IPS-20b (cell line): ENCODE data around the gene PIK3R2.

Experiments used
- H3K27ac ChIP-seq: one replicate; pipeline ENCODE4 v1.5.1; 2013; ENCODE audit warnings: low read length
- H3K27me3 ChIP-seq: 2 replicates; pipeline ENCODE4 v1.6.1; 2013; ENCODE audit warnings: mild to moderate bottlenecking, low read length, inconsistent platforms; ENCODE audit not compliant: insufficient read depth
- H3K36me3 ChIP-seq: 2 replicates; pipeline ENCODE4 v1.6.1; 2013; ENCODE audit warnings: low read depth, mild to moderate bottlenecking, inconsistent platforms, low read length, moderate library complexity; ENCODE audit not compliant: insufficient read depth
- H3K4me1 ChIP-seq: 2 replicates; pipeline ENCODE4 v1.6.1; 2013; ENCODE audit warnings: mild to moderate bottlenecking, control low read depth, inconsistent platforms, low read length, moderate library complexity; ENCODE audit not compliant: insufficient read depth
- H3K4me3 ChIP-seq: 2 replicates; pipeline ENCODE4 v1.5.1; 2013; ENCODE audit warnings: mild to moderate bottlenecking, low read length, inconsistent platforms
- H3K9ac ChIP-seq: 2 replicates; pipeline ENCODE4 v1.6.1; 2013; ENCODE audit warnings: low read depth, mild to moderate bottlenecking, inconsistent platforms, low read length, moderate library complexity
- H3K9me3 ChIP-seq: 2 replicates; pipeline ENCODE4 v1.6.1; 2013; ENCODE audit warnings: mild to moderate bottlenecking, low read depth, low read length, inconsistent platforms; ENCODE audit not compliant: insufficient read depth

The PIK3R2 gene

DNA sequence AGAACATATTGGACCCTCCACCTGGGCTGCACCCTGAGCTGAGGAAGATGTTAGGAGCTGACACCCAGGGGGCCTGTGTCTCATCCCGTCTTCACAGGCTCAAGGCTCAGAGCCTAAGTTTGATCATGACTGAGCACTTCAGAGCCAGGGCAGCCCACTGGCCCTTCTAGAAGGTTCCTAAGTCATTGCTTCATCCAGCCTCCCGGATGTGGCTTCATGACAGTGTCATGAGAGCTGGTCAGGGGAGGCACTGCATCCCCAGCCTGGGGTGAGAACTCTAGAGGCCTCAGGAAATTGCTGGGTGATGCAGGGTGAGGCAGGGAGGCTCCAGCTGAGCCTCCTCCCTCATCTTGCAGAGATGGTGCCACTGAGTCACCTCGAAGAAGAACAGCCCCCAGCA, 24.9 kb upstream of the PIK3R2 start:
- Histone ChIP-seq H3K4me1 (no peaks in the 10 kb centered on the region), H3K4me3 (no peak overlapping the region), H3K36me3 (peaks cover 36% of the 10 kb centered on the region), H3K27me3 (no peaks in the 10 kb centered on the region), H3K9me3 (no peaks in the 10 kb centered on the region), H3K9ac (no peak overlapping the region), H3K27ac (no peak overlapping the region)

DNA sequence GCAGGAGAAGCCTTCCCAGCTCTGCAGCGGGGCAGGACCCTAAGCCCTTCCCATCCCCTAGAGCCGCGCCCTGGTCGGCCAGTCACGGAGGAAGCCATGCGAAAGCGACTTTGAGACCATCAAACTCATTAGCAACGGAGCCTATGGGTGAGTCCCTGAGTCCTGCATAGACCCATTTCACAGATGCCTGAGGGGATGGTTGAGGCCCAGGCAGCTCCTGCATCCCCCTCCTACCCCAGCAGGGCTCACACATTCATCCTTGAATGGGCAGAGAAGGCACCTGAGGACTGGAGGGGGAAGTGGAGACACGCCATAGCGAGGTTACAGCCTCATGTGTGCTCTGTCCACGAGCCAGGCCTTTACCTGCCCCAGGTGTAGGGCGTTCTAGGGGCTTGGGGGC, 24.2 kb upstream of the PIK3R2 start:
- peaks cover 31% of the 10 kb centered on the region for H3K36me3 ChIP-seq
- H3K27me3 ChIP-seq, result no peaks in the 10 kb centered on the region
- H3K4me3 ChIP-seq, result no peak overlapping the region
- H3K9ac ChIP-seq, result no peak overlapping the region
- H3K4me1 ChIP-seq, result no peaks in the 10 kb centered on the region
- H3K9me3 ChIP-seq, result no peaks in the 10 kb centered on the region
- no peak overlapping the region for H3K27ac ChIP-seq

DNA sequence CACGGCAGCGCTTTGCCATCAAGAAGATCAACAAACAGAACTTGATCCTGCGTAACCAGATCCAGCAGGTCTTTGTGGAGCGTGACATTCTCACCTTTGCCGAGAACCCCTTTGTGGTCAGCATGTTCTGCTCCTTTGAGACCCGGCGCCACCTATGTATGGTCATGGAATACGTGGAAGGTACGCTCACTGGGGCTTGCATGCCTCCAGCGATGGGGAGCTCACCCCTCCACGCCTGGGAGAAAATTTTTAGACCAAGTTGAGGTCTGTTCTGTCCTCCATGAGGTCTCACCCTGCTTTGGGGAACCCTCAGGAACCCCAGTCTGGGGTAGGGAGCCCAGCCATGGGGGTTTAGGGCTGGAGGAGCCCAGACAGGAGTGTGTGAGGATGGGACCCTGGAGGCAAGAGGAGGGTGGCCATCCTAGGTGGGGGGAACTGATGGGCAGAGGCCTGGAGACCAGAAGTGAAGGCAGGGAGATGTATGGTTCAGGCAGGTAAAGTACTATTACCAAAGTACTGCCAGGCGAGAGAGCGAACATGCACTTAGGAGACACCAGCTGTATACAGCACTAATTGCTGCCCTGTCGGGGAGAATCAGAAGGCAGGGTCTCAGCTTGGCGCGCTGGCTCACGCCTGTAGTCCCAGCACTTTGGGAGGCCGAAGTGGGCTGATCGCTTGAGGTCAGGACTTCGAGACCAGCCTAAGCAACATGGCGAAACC, 22.3 kb upstream of the PIK3R2 start:
- no peak overlapping the region for H3K4me3 ChIP-seq
- no peaks in the 10 kb centered on the region for H3K27me3 ChIP-seq
- H3K9me3 ChIP-seq, result no peaks in the 10 kb centered on the region
- H3K36me3 ChIP-seq, result peaks cover 24% of the 10 kb centered on the region
- no peak overlapping the region for H3K9ac ChIP-seq
- no peaks in the 10 kb centered on the region for H3K4me1 ChIP-seq
- H3K27ac ChIP-seq, result no peak overlapping the region

DNA sequence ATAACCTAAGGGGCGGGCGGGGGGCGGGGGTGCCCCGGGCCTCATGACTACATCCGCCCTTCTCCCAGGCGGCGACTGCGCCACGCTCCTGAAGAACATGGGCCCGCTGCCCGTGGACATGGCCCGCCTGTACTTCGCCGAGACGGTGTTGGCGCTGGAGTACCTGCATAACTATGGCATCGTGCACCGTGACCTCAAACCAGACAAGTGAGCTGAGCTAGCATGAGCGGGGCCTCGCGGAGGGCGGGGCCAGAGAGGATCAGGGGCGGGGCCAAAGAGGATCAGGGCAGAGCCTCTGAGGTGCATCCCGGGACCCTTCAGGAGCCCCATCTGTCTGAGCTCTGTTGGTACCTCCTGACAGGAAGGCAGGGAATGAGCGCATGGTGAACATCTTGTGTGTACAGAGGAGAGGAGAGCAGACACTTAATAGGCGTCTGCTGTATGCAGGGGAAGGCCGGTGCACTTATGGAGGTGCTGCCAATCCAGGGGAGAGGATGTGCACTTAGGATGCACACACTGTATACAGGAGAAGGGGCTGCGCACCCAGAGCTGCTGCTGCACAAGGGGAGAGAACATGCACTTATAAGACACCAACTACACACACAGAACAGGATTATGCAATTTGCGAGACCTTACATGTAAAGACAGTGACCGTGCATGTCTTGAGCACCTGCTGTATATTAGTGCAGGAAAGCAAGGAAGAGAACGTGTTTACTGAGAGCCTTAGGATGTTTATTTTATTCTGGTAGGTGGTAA, 20.9 kb upstream of the PIK3R2 start:
- H3K9me3 ChIP-seq, result no peaks in the 10 kb centered on the region
- H3K27ac ChIP-seq, result no peak overlapping the region
- H3K4me1 ChIP-seq, result no peaks in the 10 kb centered on the region
- no peak overlapping the region for H3K4me3 ChIP-seq
- H3K27me3 ChIP-seq, result no peaks in the 10 kb centered on the region
- H3K9ac ChIP-seq, result no peak overlapping the region
- H3K36me3 ChIP-seq, result peaks cover 30% of the 10 kb centered on the region

DNA sequence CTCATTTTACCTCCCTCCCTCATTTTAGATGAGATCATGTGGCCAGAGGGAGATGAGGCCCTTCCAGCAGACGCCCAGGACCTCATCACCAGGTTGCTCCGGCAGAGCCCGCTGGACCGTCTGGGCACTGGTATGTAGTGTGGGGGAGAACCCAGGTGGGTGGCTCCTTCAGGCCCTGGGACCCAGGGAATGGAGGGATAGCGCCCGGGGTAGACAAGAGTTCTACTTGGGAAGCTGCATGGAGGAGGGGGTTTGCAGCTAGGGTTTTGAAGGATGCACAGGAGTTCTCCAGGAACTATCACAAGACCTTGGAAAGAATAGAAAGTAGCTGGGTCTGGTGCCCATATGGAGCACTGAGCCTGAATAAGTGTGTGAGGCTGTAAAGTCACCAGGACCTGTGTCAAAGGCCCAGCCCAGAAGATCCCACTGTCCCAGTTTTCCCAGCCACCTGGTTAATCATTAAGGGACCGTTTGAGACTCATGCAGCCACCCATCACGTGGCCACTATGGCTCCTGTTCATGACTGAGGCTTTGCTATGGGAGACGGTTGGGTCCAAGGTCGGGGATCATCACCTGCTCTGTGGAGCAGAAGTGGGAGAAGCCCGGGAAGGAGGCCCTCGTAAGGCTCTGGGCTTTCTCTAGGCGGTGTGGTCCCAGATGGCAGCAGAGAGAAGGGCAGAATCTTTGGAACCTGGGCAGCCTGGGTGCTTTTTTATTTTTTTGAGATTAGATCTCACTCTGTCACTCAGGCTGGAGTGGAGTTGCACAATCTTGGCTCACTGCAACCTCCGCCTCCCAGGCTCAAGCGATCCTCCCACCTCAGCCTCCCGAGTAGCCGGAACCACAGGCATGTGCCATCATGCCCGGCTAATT, 17.0 kb upstream of the PIK3R2 start:
- Histone ChIP-seq H3K27me3 (no peaks in the 10 kb centered on the region), H3K9me3 (no peaks in the 10 kb centered on the region), H3K4me3 (no peak overlapping the region), H3K27ac (no peak overlapping the region), H3K4me1 (no peaks in the 10 kb centered on the region), H3K36me3 (peaks cover 30% of the 10 kb centered on the region), H3K9ac (no peak overlapping the region)

DNA sequence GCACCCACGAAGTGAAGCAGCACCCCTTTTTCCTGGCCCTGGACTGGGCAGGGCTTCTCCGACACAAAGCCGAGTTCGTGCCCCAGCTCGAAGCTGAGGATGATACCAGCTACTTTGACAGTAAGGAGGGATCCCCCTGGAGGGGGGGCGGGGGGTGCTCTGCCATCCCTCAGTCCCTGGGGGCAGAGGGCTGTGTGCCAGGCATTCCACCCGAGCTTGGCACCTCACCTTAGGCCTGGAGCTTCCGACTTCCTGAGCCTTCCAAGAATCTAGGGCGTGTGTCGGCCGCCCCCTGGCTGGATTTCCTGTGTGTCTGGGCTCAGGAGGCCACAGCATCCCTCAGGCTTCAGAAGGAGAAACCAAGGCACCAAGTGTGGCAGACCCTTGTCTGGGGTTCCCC, 15.7 kb upstream of the PIK3R2 start:
- no peaks in the 10 kb centered on the region for H3K27me3 ChIP-seq
- no peak overlapping the region for H3K27ac ChIP-seq
- no peaks in the 10 kb centered on the region for H3K9me3 ChIP-seq
- no peak overlapping the region for H3K9ac ChIP-seq
- H3K4me3 ChIP-seq, result no peak overlapping the region
- H3K4me1 ChIP-seq, result no peaks in the 10 kb centered on the region
- peaks cover 34% of the 10 kb centered on the region for H3K36me3 ChIP-seq

DNA sequence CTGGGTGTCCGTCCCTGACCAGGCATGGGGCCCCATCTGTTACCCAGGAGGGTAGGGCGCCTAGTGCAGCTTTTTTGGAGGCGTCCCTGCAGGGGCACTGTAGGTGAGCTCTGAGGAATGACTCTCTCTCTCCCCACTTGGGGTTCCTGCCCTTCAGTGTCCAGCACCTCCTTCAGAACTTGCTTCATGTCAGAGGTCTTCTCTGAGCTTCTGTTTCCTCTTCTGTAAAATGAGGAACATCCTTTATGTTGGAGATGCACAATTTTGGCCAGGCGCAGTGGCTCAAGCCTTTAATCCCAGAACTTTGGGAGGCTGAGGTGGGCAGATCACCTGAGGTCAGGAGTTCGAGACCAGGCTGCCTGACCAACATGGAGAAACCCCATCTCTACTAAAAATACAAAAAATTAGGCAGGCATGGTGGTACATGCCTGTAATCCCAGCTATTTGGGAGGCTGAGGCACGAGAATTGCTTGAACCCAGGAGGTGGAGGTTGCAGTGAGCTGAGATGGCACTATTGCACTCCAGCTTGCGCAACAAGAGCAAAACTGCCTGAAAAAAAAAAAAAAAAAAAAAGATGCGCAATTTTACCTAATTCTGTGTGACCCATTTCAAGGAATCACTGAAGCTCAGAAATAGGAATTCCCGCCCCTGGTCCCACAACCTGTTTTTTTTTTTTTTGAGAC, 15.2 kb upstream of the PIK3R2 start:
- no peak overlapping the region for H3K27ac ChIP-seq
- H3K4me3 ChIP-seq, result no peak overlapping the region
- H3K4me1 ChIP-seq, result no peaks in the 10 kb centered on the region
- peaks cover 34% of the 10 kb centered on the region for H3K36me3 ChIP-seq
- no peaks in the 10 kb centered on the region for H3K9me3 ChIP-seq
- no peak overlapping the region for H3K9ac ChIP-seq
- no peaks in the 10 kb centered on the region for H3K27me3 ChIP-seq

DNA sequence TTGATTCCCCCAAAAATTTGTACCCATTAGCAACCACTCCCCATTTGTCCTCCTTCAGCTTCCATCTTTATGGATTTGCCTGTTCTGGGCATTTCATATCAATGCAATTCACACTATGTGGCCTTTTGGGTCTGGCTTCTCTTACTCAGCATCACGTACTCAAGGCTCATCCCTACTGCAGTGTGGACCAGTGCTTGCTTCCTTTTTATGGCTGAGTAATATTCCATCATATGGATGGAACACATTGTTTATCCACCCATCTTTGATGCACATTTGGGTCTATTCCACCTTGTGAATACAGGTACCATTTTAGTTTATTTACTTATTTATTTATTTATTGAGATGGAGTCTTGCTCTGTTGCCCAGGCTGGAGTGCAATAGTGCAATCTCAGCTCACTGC, 12.5 kb upstream of the PIK3R2 start:
- Histone ChIP-seq H3K4me3 (no peak overlapping the region), H3K36me3 (peaks cover 58% of the 10 kb centered on the region), H3K27ac (no peak overlapping the region), H3K9me3 (no peaks in the 10 kb centered on the region), H3K9ac (no peak overlapping the region), H3K27me3 (no peaks in the 10 kb centered on the region), H3K4me1 (no peaks in the 10 kb centered on the region)

DNA sequence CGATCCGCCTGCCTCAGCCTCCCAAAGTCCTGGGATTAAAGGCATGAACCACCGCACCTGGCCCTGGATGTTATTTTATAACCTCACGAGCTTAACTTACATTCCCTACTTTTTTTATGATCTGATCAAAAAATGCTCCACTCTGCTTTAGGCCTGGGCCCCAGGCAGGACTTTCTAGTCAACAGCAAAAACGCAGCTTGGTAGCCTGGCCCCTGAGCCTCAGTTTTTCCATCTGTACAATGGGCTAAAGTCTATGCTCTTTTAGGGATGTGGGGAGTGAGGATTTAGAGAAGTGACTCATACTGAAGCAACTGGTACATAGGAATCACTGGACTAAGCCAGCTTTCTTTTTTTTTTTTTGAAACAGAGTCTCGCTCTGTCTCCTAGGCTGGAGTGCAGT, 11.9 kb upstream of the PIK3R2 start:
- no peak overlapping the region for H3K27ac ChIP-seq
- no peaks in the 10 kb centered on the region for H3K4me1 ChIP-seq
- H3K9ac ChIP-seq, result no peak overlapping the region
- no peaks in the 10 kb centered on the region for H3K27me3 ChIP-seq
- no peak overlapping the region for H3K4me3 ChIP-seq
- H3K9me3 ChIP-seq, result no peaks in the 10 kb centered on the region
- peaks cover 54% of the 10 kb centered on the region for H3K36me3 ChIP-seq

DNA sequence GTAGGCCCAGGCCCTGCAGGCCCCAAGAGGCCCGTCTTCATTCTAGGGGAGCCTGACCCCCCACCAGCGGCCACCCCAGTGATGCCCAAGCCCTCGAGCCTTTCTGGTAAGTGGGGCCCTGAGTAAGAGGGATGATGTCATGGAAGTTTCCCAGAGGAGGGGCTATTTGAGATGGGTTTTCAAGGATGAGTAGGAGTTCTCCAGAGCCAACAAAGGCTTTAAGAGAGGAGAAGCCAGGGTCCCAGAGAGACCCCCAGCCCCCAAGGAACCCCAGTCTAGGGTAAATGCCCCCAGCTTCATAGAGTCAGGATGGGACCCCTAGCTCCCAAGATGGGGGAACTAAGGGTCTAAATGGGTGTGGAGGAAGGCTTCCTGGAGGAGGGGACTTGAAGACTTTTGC, 9.1 kb upstream of the PIK3R2 start:
- Histone ChIP-seq H3K4me1 (no peaks in the 10 kb centered on the region), H3K27ac (no peak overlapping the region), H3K9me3 (no peaks in the 10 kb centered on the region), H3K9ac (no peak overlapping the region), H3K36me3 (peaks cover 43% of the 10 kb centered on the region), H3K27me3 (no peaks in the 10 kb centered on the region), H3K4me3 (no peak overlapping the region)

DNA sequence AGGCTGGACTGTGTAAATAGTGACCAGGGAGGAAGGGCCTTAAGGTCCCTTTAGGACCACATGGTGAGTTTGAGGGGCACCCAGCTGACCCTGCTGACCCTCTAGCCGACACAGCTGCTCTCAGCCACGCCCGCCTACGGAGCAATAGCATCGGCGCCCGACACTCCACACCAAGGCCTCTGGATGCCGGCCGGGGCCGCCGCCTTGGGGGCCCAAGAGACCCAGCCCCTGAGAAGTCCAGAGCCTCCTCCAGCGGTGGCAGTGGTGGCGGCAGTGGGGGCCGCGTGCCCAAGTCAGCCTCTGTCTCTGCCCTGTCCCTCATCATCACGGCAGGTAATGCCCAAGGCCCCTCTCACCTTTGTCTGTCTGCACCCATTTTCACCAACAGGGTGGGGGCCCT, 8.6 kb upstream of the PIK3R2 start:
- Histone ChIP-seq H3K27me3 (no peaks in the 10 kb centered on the region), H3K27ac (no peak overlapping the region), H3K36me3 (peaks cover 40% of the 10 kb centered on the region), H3K9ac (no peak overlapping the region), H3K4me3 (no peak overlapping the region), H3K9me3 (no peaks in the 10 kb centered on the region), H3K4me1 (no peaks in the 10 kb centered on the region)
